IMR-90 (cell line): ENCODE data around the gene TDRD3. TPM values are rescaled to one million over a fixed set of nuclear protein-coding genes. Genes with fewer than 3 reads are reported as not detected.

Experiments
- ATAC-seq: fragments of 200-7000 bp; cut with Tn5 transposase; 2 replicates; pipeline ENCODE4 v1.9.1; 2020; ENCODE audit warnings: low read depth, mild to moderate bottlenecking, moderate library complexity
- BruUV-seq: library from RNA; stranded (reverse); fragments of 400-500 nt; replicated peaks from 2 replicates; lab custom pipeline; 2021; lab: Mats Ljungman, UMichigan
- CTCF ChIA-PET: fragments of 300-600 bp; formaldehyde crosslinking; extraction: SDS; loops from one replicate; lab custom pipeline; 2021; ENCODE audit warnings: antibody characterized with exemption; lab: Yijun Ruan, JAX
- POLR2A ChIA-PET: fragments of 300-600 bp; sonication (Branson Sonifier 250); formaldehyde crosslinking; loops from one replicate; lab custom pipeline; 2022; ENCODE audit warnings: antibody characterized with exemption; ENCODE audit not compliant: unreplicated experiment; lab: Charles Lee
- DNase-seq: peaks from one replicate; pipeline ENCODE4 v3.0.0; 2013
- H2AFZ ChIP-seq: replicated peaks from 2 replicates; pipeline ENCODE3; 2013; ENCODE audit warnings: low read length, mild to moderate bottlenecking; ENCODE audit not compliant: poor library complexity
- H2AK5ac ChIP-seq: 2 replicates; pipeline ENCODE4 v1.6.1; 2013; ENCODE audit warnings: low read depth, low read length, inconsistent platforms
- H2AK9ac ChIP-seq: replicated peaks from 2 replicates; pipeline ENCODE3; 2013; ENCODE audit warnings: mild to moderate bottlenecking, low read depth, low read length, moderate library complexity; ENCODE audit not compliant: poor library complexity
- H2BK120ac ChIP-seq: 2 replicates; pipeline ENCODE4 v1.6.1; 2013; ENCODE audit warnings: low read depth, low read length, inconsistent platforms
- H2BK15ac ChIP-seq: 3 replicates; pipeline ENCODE4 v1.6.1; 2013; ENCODE audit warnings: low read depth, low read length, inconsistent platforms
- H2BK20ac ChIP-seq: 2 replicates; pipeline ENCODE4 v1.6.1; 2013; ENCODE audit warnings: low read depth, mild to moderate bottlenecking, inconsistent platforms, low read length, moderate library complexity
- H2BK5ac ChIP-seq: 2 replicates; pipeline ENCODE4 v1.6.1; 2013; ENCODE audit warnings: mild to moderate bottlenecking, low read depth, low read length, inconsistent platforms; ENCODE audit not compliant: poor library complexity, severe bottlenecking
- H3K14ac ChIP-seq: replicated peaks from 2 replicates; pipeline ENCODE4 v1.6.1; 2013; ENCODE audit warnings: low read depth, low read length, inconsistent platforms
- H3K18ac ChIP-seq: 2 replicates; pipeline ENCODE4 v1.6.1; 2013; ENCODE audit warnings: low read depth, low read length, control low read depth
- H3K23ac ChIP-seq: 2 replicates; pipeline ENCODE4 v1.6.1; 2013; ENCODE audit warnings: low read depth, low read length, inconsistent platforms
- H3K27ac ChIP-seq: 2 replicates; pipeline ENCODE4 v1.5.1; 2013; ENCODE audit warnings: mild to moderate bottlenecking, control low read depth, low read length; ENCODE audit not compliant: insufficient read depth
- H3K27me3 ChIP-seq: 2 replicates; pipeline ENCODE4 v1.6.1; 2013; ENCODE audit warnings: low read length; ENCODE audit not compliant: control insufficient read depth, insufficient read depth
- H3K36me3 ChIP-seq: 2 replicates; pipeline ENCODE4 v1.6.1; 2013; ENCODE audit warnings: low read length, mixed read lengths; ENCODE audit not compliant: control insufficient read depth, insufficient read depth
- H3K4ac ChIP-seq: 2 replicates; pipeline ENCODE4 v1.6.1; 2013; ENCODE audit warnings: low read depth, low read length, inconsistent platforms
- H3K4me1 ChIP-seq: 2 replicates; pipeline ENCODE4 v1.6.1; 2013; ENCODE audit warnings: low read length, mixed read lengths; ENCODE audit not compliant: control insufficient read depth, insufficient read depth
- H3K4me2 ChIP-seq: 2 replicates; pipeline ENCODE4 v1.6.1; 2013; ENCODE audit warnings: low read depth, mild to moderate bottlenecking, control low read depth, low read length, moderate library complexity
- H3K4me3 ChIP-seq: 2 replicates; pipeline ENCODE4 v1.5.1; 2013; ENCODE audit warnings: low read depth, mild to moderate bottlenecking, control low read depth, low read length, moderate library complexity; ENCODE audit not compliant: insufficient read depth
- H3K56ac ChIP-seq: 2 replicates; pipeline ENCODE4 v1.6.1; 2013; ENCODE audit warnings: low read length, inconsistent platforms; ENCODE audit not compliant: insufficient read depth; ENCODE audit errors: extremely low read depth
- H3K79me1 ChIP-seq, 2 experiments: 2 replicates each; pipeline ENCODE4 v1.6.1; 2013; ENCODE audit warnings: low read length in 2 of 2, inconsistent platforms in 1 of 2, low read depth in 1 of 2
- H3K9ac ChIP-seq: 2 replicates; pipeline ENCODE4 v1.6.1; 2013; ENCODE audit warnings: low read depth, low read length, control low read depth
- H3K9me1 ChIP-seq: 2 replicates; pipeline ENCODE4 v1.6.1; 2013; ENCODE audit warnings: low read length, inconsistent platforms; ENCODE audit not compliant: insufficient read depth
- H3K9me3 ChIP-seq: 2 replicates; pipeline ENCODE4 v1.6.1; 2013; ENCODE audit warnings: low read length; ENCODE audit not compliant: control insufficient read depth, insufficient read depth
- H4K20me1 ChIP-seq: 2 replicates; pipeline ENCODE4 v1.6.1; 2013; ENCODE audit warnings: low read length, inconsistent platforms; ENCODE audit not compliant: insufficient read depth
- H4K5ac ChIP-seq: 2 replicates; pipeline ENCODE4 v1.6.1; 2013; ENCODE audit warnings: mild to moderate bottlenecking, low read depth, low read length, control low read depth
- H4K8ac ChIP-seq, 2 experiments: 2 replicates each; pipeline ENCODE4 v1.6.1; 2013; ENCODE audit warnings: low read depth in 2 of 2, low read length in 2 of 2, control low read depth in 1 of 2, inconsistent platforms in 1 of 2
- H4K91ac ChIP-seq: 2 replicates; pipeline ENCODE4 v1.6.1; 2013; ENCODE audit warnings: low read depth, low read length, inconsistent platforms; ENCODE audit not compliant: insufficient read depth
- CEBPB ChIP-seq: IDR thresholded peaks from 2 replicates; pipeline ENCODE4 v1.6.1; 2012; ENCODE audit warnings: low read depth, low read length, improper control_type of control experiment
- MAFK ChIP-seq: IDR thresholded peaks from 2 replicates; pipeline ENCODE4 v1.6.1; 2012; ENCODE audit warnings: low read depth, low read length, improper control_type of control experiment
- SMC3 ChIP-seq: fragments of 150-350 bp; IDR thresholded peaks from 2 replicates; pipeline ENCODE4 v1.6.1; 2016; ENCODE audit warnings: low read depth, mild to moderate bottlenecking, antibody characterized with exemption, low read length, moderate library complexity
- WGBS, 2 experiments: methylation state at CpG; one replicate each; pipeline versions ENCODE4 v1.1.5 to v1.1.7; 2013; ENCODE audit warnings: missing lambda C conversion rate in 2 of 2; ENCODE audit not compliant: insufficient read length in 1 of 2; ENCODE audit errors: extremely low coverage in 2 of 2; 5-methylcytosine and 5-hydroxymethylcytosine counted together
- dilution Hi-C: fragments of 300-500 bp; cut with HindIII; formaldehyde crosslinking; loops from one replicate; pipeline ENCODE4 v1.14.3; 2018; ENCODE audit warnings: low sequenced_read_pairs; ENCODE audit not compliant: unreplicated experiment
- in situ Hi-C: fragments of 300-500 bp; cut with MboI; formaldehyde crosslinking; loops from 3 replicates; pipeline ENCODE4 v1.14.3; 2019; ENCODE audit warnings: low sequenced_read_pairs, inconsistent platforms, mixed read lengths
- intact Hi-C: fragments of 100-400 bp; cut with micrococcal nuclease; formaldehyde crosslinking; loops from 2 replicates; pipeline ENCODE4 v1.10.0; 2022
- polyA plus RNA-seq, 3 experiments: library from polyadenylated mRNA; depleted of rRNA; stranded (reverse); fragments of >200 nt; gene quantifications; 2 replicates each; pipeline ENCODE4 v1.2.3, GENCODE V29; 2012; ENCODE audit warnings: low replicate concordance in 1 of 3
- total RNA-seq: library from RNA; depleted of rRNA; stranded (reverse); fragments of >200 nt; gene quantifications from 2 replicates; pipeline ENCODE4 v1.2.3, GENCODE V29; 2012

TDRD3 gene
- total and polyA plus RNA-seq, 2 of the 4 experiments (the other 2 are of a cell fraction) = 3.9 to 12.0 TPM

DNA sequence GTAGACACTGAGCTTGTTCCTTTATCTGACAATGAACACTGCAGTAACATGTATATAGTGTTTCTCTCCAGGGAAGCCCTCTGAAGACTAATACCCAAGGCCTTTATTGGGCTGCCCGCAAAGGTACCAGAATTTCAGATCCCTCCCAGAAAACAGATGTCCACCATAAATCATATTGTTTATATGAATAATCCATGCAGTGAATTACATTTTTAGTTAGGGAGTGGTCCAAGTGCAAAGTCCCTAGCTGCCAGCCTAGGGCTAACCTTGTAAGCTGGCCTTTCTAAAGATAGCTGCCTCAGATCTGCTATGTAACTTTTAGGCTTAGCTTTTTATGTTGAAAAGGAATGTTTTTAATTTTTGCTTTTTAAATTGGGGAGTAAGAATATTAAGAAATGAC is 44.7 kb downstream of the TDRD3 start:
- no peaks in the 10 kb centered on the region for H3K9me3 ChIP-seq
- H2AFZ ChIP-seq = no peak overlapping the region
- dilution Hi-C loops (no loop called here), in situ Hi-C loops (no loop called here), intact Hi-C loops (no loop called here)
- H2BK15ac ChIP-seq = no peak overlapping the region
- H2BK5ac ChIP-seq = no peak overlapping the region
- H3K4me1 ChIP-seq = no peaks in the 10 kb centered on the region
- H3K36me3 ChIP-seq = no peaks in the 10 kb centered on the region
- no peak for ATAC-seq
- ChIA-PET POLR2A (no interaction called here), CTCF (interaction anchor here (0.9 kb wide), 1 partner anchor 24 kb away, joined by 3 read pairs; no protein-coding TSS in a partner anchor)
- no peak for DNase-seq
- no peak overlapping the region for H2AK5ac ChIP-seq
- H3K23ac ChIP-seq = no peak overlapping the region
- H3K27me3 ChIP-seq = no peaks in the 10 kb centered on the region
- no peak overlapping the region for H3K4me2 ChIP-seq
- H2BK120ac ChIP-seq = no peak overlapping the region
- H3K79me1 ChIP-seq = no peaks in the 10 kb centered on the region
- H2AK9ac ChIP-seq = no peak overlapping the region
- H4K91ac ChIP-seq = no peak overlapping the region
- no peak overlapping the region for H3K27ac ChIP-seq
- no peak overlapping the region for H3K56ac ChIP-seq
- no peak for TF ChIP-seq MAFK
- no peak for TF ChIP-seq SMC3
- TF ChIP-seq CEBPB = no peak
- H3K9ac ChIP-seq = no peak overlapping the region
- no peak overlapping the region for H2BK20ac ChIP-seq
- H4K20me1 ChIP-seq = no peaks in the 10 kb centered on the region
- no peak overlapping the region for H3K4ac ChIP-seq
- H3K9me1 ChIP-seq = no peaks in the 10 kb centered on the region
- WGBS, 2 experiments = no CpG with 5 or more reads among the region's 1 CpG
- no peak overlapping the region for H3K4me3 ChIP-seq
- no peak overlapping the region for H4K8ac ChIP-seq
- no peak overlapping the region for H3K18ac ChIP-seq
- H4K5ac ChIP-seq = no peak overlapping the region
- H3K14ac ChIP-seq = no peak overlapping the region
- no TSS peak for BruUV-seq
